Stimulated activated CD8-positive, alpha-beta memory T cell treated with anti-CD3 and anti-CD28 coated beads, Interleukin-12 subunit alpha, Interleukin-12 subunit beta, amount 100 ng/mL, for 4 hours (primary cell): ENCODE results near the gene C4orf54.

ENCODE experiments used
- DNase-seq: peaks from one replicate; pipeline ENCODE4 v3.0.0-alpha.2; 2020; ENCODE audit warnings: low read depth

C4orf54 gene

DNA sequence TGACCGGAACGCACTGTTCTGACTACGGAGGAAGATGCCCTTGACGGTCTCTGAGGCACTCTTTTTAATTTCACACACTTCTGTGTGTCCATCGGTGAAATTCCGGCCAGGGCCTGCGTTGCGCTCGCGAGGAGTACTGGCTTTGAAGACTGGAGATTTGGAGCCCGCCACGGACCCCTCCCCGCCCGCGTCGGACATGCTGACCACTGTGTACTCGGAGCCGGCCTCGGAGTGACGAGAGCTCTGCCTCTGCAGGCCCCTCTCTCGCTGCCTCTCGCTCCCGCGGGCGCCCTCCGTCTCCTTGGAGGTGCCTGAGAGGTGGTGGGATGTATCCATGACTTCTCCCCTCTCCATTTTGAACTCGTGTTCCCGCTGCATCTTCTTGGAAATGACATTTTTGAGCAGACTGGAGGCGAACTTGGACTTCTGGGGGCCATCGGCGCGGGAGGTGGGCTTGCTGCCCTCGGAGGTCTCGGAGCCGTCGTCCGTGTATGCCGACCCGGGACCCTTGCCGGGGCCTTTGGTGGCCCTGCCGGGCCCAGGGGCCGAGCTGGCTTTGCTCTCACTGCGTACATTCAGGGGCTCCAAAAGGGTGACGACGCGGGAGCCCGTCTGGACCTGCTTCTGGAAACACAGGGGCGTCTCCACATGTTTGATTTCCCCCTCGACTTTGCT is 5.7 kb downstream of the C4orf54 start:
- no peak for DNase-seq

DNA sequence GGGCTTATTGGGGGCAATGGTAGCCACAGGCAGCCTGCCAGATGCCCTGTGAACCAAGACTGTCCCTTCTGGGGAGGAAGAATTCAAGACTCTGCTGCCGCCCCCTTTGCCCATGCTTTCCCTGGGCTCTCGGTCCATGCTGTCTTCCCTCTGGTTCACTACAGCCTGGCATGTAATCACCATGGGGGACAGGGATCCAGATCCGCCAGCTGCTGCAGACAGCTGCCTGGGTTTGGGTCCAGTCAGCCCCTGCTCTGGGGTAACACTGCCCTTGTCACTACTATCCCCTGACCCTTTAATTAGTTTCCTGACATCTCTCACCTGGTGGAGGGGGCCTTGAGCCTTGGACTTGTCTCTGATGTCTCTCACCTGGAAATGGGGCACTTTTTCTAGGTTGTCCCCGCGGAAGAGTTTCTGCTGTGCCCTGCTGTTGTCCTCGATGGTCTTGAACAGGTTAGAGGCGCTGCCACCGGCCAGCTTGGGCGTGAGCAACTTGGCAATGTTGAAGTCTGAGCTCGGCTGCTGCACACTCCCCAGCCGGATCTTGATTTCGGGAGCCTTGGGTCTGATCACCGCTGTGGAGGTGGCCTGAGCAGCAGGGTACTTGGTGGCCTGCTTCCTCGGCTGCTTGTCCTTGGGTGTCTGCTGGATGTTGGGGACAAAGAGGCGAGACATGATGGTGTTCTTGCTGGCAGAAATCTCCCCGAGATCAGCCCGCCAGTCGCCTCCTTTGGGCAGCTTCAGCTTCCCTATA is 6.4 kb downstream of the C4orf54 start:
- no peak for DNase-seq

DNA sequence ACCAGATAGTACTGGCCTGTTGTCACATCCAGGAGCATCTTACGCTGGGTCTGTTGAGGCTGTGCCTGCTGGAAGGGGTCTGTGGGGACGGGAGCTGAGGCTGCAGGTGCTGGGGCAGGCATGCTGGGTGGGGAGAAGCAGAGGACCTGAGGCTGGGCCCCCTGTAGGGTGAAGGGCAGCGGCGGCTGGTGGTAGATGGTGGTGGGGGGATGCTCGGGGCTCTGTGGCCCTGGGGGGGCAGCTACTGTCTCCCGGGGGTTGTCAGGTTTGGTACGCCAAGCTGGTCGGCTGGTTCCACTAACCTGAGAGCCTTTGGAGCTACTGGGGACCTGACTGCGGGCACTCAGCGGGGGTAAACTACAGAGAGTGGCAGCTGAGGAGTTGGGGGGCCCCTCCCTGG is 7.8 kb downstream of the C4orf54 start:
- DNase-seq: no peak

DNA sequence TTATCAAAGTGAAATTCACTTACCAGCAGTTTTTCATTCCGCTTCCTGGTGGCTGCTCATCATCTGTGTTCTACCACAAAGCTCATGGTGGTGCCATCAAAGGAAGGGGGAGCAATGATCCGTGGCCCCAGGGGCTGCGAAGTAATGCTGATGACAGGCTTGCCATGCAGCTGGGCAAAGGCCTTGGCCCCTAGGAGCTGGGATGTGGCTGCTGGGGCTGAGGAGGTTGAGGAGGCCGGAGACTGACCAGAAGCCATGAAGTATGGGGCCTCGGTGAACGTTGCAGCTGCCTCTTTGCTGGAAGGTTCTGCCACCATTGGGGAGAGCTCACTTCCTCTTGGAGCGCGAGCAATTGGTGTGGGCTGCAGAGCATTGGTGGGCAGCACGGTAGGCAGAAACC is 8.4 kb downstream of the C4orf54 start:
- DNase-seq: no peak

DNA sequence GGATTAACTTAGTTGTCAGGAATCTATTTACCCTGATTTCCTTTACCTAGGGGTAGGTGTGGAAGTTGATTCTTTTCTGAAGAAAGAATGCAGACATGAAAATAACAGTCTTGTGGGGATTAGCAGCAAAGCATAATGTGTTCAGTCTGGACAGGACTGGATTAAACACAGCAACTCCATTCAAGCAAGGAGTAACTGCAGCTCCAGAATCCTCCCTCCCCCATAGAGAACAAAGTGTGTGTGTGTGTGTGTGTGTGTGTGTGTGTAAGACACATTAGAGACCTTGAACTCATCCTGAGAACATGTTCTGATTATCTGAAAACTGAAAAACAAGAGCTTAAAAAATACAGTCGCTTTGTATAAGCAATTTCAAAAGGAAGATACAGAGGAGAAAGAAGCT is 9.3 kb downstream of the C4orf54 start:
- no peak for DNase-seq

DNA sequence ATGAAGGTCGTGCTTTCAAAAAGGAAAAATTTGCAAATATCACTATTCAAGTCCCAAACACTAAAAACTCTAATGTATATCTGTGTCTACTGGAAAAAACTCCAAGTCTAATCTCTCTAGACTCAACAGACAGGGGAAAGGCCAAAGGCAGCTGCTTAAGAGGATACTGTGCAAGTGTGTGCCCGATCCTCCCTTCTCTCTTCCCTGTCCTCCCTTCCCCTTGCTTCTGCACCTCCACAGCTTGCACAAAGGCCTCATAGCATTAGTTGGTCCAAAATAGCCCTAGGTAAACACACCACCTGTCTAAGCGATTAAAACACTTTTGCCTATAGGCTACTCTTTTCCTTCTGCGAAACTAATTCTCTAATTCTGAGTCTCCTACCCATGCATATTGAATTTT is 10.6 kb downstream of the C4orf54 start:
- DNase-seq: no peak

DNA sequence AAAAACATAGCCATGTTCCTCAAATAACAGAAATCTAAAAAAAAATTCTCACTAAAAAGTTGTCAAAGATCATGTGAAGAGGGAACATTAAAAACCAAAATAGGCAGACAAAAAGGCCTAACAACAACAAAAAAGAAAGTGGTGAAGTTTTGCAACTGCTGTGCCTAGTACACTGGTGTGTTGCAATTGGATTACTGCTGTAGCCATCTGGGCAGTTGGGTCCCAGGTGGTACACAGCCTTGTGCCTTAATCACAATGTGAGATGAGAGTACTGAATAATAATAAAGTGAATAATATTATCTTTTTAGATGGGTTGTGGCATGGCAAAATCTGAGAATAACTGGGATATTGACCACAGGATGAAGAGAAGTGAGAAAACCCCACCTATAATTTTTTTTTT is 12.0 kb downstream of the C4orf54 start:
- no peak for DNase-seq

DNA sequence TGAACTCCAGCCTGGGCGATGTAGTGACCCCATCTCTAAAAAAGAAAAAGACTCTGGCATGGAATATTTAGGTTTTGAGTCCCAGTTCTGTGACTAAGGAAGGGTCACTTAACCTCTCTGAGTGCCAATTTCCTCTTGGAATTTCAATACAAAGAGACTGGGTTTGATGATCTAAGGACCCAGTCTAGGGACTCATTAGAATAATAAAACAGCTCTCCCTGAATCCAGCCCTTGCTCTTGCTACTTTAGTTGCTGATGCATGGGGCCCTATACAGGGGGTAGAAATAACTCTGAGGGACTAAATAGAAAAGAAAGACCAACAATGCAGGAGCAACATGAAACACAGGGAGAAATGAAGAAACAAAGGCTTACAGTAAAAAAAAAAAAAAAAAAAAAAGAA is 12.6 kb downstream of the C4orf54 start:
- no peak for DNase-seq

DNA sequence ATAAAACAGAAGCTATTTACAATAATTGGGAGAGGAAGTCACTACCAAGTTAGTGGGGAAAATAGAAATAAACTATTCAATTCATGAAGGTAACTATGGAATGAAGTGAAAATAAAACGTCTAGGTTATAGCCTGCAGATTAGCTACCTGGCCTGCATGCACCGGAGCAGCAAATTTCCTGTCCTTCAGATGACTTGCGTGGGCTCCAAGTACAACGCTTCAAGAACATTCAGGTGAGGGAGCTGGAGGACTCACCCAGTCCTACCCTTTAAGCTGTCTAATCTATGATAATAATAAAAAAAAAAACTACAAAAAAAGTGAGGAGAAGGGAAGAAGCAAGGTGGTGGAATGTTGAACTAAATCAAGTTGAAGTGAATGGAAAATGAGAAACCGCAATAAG is 13.2 kb downstream of the C4orf54 start:
- no peak for DNase-seq

DNA sequence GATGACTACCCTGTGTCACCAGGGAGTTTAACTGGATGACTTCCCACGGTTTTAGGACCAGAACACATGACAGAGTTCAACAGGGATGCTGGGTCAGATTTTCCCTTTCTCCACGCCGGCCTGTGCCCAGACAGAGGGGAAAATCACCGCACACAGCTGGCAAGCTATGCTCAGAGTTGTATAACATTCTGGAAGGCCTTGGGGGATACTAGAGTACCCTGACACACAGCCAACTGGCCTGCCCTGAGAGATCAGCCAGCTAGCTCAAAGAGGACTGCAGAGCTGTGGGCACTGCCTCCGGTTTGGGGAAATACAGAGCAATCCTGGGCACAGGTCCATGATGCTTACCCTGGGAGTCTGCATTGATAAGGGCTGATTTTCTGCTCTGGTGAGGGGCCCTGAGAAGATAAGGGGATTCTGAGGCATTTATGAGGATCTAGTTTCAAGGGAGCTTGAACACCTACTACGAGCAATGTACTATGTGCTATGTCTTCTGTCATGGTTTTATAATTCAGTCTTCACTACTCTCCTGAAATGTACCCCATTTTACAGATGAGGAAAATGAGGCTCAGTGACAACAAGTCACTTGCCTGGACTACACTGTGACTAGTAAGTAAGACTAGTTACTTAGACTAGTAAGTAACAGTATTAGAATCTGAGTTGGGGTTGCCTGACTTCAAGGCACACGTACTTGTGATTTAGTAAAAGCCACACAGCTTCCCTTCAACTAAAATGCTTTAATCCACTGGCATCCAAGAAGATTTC is 14.7 kb downstream of the C4orf54 start:
- DNase-seq: no peak

DNA sequence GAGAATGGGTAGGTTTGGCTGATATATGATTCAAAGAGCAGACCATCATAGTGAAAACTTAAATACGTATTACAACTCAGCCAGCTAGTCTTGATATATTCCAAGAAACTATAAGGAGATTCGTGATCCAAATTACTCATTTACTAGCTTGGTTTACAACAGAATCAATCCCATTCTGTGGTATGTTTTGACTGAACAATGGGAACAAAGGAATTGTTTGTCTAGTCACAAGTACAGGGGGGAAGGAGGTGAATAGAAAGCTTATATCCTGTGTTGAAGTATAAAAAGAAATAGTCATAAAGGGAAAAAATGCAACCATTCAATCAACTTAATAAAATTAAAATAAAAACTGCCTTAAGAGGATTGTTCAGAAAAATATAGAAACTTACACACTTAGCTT is 17.0 kb downstream of the C4orf54 start:
- no peak for DNase-seq

DNA sequence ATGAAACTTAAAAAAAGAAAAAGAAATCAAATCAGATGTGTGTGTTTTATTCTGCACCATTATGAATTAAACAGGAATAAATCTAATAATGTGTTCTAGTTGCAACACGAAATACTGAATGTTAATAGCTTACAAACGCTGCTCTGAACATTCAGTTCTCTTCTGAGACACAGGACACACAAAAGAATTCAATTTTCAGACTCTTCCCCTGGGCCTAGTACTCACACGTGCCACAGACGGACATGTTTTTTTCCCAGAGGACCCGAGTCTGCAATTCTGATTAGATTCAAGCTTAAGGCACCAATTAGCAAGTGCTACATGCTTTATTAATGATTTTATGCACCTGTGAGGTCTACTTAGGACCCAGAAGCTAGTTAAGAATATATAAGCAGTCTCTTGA is 20.5 kb downstream of the C4orf54 start:
- no peak for DNase-seq

DNA sequence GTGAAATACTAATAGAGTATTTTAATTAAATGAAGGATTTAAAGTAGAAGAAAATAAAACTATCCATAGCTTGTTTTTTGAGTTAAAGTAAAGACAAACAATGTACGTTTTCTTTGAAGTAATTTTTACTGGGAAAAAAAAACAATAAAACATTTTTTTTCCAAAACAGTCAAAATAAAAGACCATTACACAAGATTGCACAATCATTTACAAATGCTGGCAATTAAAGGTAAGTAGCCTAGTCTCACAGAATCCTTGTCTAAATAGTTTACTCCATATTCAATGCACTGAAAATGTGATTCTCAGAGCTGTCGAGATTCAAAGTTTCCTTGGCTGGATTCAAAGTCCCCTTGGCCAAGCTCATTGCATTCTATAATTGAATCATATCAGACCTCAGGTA is 21.2 kb downstream of the C4orf54 start:
- no peak for DNase-seq

DNA sequence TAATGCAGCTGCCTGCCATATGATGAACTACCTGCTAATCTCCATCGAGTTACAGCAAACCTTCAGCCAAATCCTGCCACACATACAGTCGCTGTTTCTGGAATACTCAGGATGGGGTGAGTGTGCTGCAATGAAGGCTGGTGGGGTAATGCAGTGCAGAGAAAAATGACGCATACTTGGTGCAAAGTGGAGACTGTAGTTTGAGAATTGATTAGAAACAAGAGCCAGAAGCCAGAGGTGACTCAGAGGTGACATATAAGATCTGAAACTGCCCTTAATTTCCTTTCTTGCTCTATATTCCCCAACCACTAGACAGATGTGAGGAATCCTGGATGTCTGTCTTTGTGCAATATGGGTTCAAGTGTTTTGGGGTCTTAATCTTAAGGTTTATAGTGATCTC is 22.0 kb downstream of the C4orf54 start:
- DNase-seq: no peak

DNA sequence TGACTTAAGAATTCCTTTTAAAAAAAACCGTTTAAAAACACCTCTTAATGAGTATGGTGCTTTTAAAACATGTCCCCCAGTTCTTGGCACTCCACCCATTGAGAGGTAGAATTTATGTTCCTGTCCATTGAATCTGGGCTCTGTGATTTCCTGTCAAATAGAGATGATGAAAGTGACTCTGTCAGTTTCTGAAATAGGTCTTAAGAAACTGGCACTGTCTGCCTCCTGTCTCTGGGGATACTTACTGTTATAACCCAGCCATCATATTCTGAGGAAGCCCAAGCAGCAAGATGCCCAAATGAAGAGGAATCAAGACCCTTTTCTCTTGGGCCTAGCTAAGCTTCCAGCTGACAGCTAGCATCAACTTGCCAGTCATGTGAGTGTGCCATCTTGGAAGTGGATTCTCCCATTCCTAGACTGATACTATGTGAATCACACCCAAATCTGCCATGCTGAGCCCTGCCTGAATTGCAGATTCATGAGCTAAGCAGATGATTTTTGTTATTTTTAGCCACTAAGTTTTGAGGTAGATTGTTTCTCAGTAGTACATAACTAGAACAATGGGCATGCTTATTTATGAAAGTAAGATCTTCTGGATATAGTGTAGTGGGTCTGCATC is 22.8 kb downstream of the C4orf54 start:
- DNase-seq: no peak

DNA sequence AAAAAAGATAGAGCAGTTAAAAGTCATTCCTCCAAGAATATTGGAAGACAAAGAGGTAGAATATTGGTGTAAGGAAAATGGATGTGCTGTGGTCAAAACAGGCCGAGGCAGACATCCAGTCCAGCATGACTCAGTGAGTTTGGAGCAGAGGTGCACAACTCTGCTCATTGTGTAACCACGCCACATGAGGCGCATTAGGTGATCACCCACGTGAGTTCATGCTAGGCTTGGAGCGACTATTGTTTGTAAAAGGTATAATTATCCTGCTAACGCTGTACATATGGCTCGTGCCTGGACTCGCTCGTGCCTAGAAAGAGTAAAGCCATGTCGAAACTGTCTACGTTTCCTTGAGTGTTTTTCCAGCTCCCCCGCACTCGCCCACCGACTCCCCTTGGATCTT is 23.9 kb downstream of the C4orf54 start:
- no peak for DNase-seq

DNA sequence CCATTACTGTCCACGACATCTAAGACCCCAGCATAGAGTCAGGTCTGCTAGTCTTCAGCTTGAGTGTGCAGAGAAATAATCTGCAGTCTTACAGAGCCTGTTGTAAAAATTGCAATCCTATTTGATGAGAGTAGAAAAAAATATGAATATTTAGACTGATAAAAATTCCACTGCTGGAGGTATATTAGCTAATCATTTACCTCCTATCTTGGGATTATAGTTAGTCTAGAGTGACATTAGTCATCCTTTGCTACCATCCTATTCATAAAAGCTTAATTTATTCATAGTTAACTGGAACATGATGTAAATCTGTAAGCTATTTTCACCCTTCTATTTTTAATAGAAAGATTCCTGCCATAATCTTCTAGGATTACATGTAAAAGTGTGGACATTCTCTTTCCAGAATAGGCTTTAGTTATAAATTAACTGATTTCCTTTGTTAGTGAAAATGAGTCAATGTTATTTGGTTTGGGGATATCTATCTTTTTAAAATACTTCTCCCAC is 26.7 kb downstream of the C4orf54 start:
- DNase-seq: no peak

DNA sequence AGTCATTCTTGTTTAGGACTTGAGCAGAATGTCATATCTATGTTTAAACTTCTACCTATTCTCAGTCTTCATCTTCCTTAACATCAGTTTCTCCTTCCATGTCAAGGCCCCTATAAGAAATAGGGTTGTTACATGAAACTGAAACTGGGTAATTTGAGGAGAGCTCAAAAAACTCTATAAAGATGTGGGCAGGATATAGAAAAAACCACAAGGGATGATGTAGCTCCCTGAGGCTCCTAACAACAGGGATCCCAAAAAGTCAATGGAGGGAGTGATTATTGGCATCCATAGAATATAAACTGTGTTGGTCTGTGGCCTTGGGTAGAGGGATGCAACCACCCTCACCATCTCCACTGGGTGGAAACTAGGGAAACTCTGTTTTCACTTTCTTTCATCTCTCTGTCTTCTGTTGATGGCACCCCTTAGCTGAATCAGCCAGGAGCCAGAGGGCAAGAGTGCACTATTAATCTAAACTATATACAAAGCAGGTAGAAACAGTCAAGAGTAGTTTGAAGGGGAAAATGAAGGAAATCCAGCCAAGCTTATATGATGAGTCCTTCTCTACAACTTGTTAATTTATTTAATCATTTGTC is 27.6 kb downstream of the C4orf54 start:
- no peak for DNase-seq

DNA sequence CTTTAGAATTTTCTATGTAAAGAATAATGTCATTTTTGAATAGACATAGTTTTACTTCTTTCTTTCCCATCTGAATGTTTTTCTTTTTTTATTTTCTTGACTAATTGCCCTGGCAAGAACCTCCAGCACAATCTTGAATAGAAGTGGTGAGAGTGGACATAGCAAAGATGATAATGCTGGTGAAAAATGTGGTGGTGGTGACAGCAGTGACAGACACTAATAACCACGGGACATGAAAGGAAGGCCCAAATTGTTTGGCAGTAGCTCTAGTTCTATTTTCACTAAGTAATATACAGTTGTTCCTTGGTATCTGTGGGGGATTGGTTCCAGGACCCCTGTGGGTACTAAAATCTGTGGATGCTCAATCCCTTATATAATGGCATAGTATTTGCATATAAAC is 29.6 kb downstream of the C4orf54 start:
- no peak for DNase-seq

DNA sequence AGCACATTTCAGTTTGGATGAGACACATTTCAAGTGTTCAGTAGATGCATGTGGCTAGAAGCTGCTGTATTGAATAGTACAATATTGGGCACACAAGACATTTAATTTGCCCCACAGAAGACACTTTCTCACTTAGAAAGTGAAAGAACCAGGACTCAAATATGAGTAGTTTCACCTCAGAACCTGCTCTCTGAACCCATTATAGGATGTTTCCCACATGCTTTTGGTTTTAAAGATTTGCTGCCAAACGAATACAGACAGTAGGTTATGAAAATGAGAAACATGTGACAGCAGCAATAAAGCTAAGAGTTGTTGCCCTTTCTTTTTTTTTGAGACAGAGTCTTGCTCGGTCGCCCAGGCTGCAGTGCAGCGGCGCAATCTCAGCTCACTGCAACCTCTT is 32.3 kb downstream of the C4orf54 start:
- DNase-seq: no peak

DNA sequence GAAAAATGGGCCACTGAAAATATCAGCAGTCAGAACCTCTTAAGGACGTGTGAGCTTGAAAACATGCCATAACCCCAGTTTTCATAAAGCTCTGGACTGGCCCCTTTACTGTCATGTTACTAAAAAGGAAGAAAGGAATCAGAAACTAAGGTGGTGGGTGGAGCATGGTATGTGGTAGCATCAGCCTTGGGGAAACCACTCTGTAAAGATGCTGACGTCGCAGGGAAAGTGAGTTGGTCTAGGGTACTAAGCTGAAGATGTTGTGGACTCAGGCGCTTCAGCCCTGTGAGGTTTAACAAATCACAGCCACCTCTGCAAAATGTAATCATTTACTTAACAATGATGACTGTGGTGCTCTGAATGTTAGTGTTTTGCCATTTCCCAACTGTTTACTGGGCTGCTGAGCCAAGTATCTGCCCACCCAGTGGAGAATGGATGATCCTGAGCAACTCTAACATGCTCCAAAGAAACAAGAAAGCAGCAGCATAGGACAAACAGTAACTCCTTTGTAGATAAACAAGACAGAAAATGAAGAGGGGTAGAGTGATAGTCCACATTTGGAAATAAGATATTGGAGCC is 33.4 kb downstream of the C4orf54 start:
- DNase-seq: no peak

DNA sequence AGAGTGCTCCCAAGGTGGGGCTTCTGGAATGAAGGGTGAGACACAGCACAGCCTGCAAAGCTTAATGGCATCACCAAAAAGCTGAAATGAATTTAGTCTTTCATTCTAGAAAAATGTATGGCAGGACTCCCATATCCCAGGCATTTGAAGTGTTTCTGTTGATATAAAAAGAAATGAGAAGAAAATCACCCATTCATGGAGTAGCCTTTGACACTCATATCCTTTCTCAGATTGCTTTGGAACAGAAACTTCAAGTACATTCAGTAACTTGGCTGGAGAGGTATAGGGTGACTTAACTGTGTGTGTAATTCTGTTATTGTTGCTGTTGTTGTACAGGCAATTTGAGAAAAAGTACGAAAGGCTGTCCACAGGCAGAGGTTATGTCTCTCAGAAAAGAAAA is 35.3 kb downstream of the C4orf54 start:
- DNase-seq: no peak
